ENCODE data around the gene KSR2.

- TF ChIP-seq CTCF (IDR thresholded peaks at IDR 0.05; ENCODE audit: low read depth, low read length, poor library complexity, severe bottlenecking): no peak
- TF ChIP-seq EZH2phosphoT487 (IDR thresholded peaks at IDR 0.05; ENCODE audit: borderline replicate concordance, low read length): no peak
Measured at GRCh38 chr12:117498880-117499279, 469.9 kb downstream of the KSR2 start.
